A673 (cell line): ENCODE results near the gene BMPR1B. TPM values are rescaled to one million over a fixed set of nuclear protein-coding genes. Genes with fewer than 3 reads are reported as not detected.

Experiments
- BruUV-seq: library from RNA; stranded (reverse); fragments of 400-500 nt; replicated peaks from 2 replicates; lab custom pipeline; 2021; lab: Mats Ljungman, UMichigan
- CTCF ChIA-PET: fragments of 300-600 bp; sonication (Branson Sonifier 250); formaldehyde crosslinking; loops from one replicate; lab custom pipeline; 2022; ENCODE audit warnings: antibody characterized with exemption; lab: Charles Lee
- POLR2A ChIA-PET: fragments of 300-600 bp; sonication (Branson Sonifier 250); formaldehyde crosslinking; loops from one replicate; lab custom pipeline; 2022; ENCODE audit warnings: antibody characterized with exemption; ENCODE audit not compliant: low non-redundant PET; lab: Charles Lee
- DNase-seq: peaks from one replicate; pipeline ENCODE4 v3.0.0-alpha.2; 2015; ENCODE audit warnings: low spot score
- H3K27ac ChIP-seq: fragments of 200-600 bp; sonication (generic); 2 replicates; pipeline ENCODE4 v1.5.1; 2016; ENCODE audit warnings: mixed run types, low read depth, mild to moderate bottlenecking, mixed read lengths, antibody characterized with exemption, low read length; ENCODE audit not compliant: poor library complexity, severe bottlenecking
- H3K27me3 ChIP-seq: fragments of 200-600 bp; sonication (generic); replicated peaks from 2 replicates; pipeline ENCODE4 v1.6.1; 2017; ENCODE audit warnings: mixed run types, low read depth, mild to moderate bottlenecking, mixed read lengths, antibody characterized with exemption, low read length; ENCODE audit not compliant: insufficient read depth, poor library complexity
- H3K36me3 ChIP-seq: fragments of 200-600 bp; sonication (generic); 2 replicates; pipeline ENCODE4 v1.6.1; 2016; ENCODE audit warnings: mixed run types, mild to moderate bottlenecking, mixed read lengths, antibody characterized with exemption, low read length; ENCODE audit not compliant: insufficient read depth, poor library complexity, severe bottlenecking
- H3K4me1 ChIP-seq: fragments of 200-600 bp; sonication (generic); 2 replicates; pipeline ENCODE4 v1.6.1; 2017; ENCODE audit warnings: mixed run types, mild to moderate bottlenecking, mixed read lengths, antibody characterized with exemption, low read length; ENCODE audit not compliant: insufficient read depth, poor library complexity, severe bottlenecking
- H3K4me3 ChIP-seq: fragments of 200-600 bp; sonication (generic); 2 replicates; pipeline ENCODE4 v1.5.1; 2016; ENCODE audit warnings: low read depth, mixed run types, mild to moderate bottlenecking, mixed read lengths, low read length; ENCODE audit not compliant: poor library complexity, severe bottlenecking
- H3K9me3 ChIP-seq: fragments of 200-600 bp; sonication (generic); 2 replicates; pipeline ENCODE4 v1.6.1; 2016; ENCODE audit warnings: mixed run types, low read depth, mild to moderate bottlenecking, mixed read lengths, antibody characterized with exemption, low read length; ENCODE audit not compliant: poor library complexity, severe bottlenecking
- CTCF ChIP-seq: fragments of 300-800, 200-600 bp; sonication (generic); conservative IDR thresholded peaks from 2 replicates; pipeline ENCODE4 v1.5.1; 2017; ENCODE audit warnings: low read depth, mild to moderate bottlenecking, antibody characterized with exemption, low read length, moderate library complexity, mixed read lengths
- EZH2 ChIP-seq: fragments of 200-600 bp; sonication (generic); IDR thresholded peaks from 2 replicates; pipeline ENCODE4 v1.6.1; 2017; ENCODE audit warnings: borderline replicate concordance, low read depth, mild to moderate bottlenecking, mixed read lengths, antibody characterized with exemption, low read length; ENCODE audit not compliant: poor library complexity, severe bottlenecking
- intact Hi-C: fragments of 100-400 bp; cut with micrococcal nuclease; formaldehyde crosslinking; loops from one replicate; pipeline ENCODE4 v1.10.0; 2022; ENCODE audit not compliant: unreplicated experiment
- total RNA-seq: library from RNA; stranded (reverse); gene quantifications from 2 replicates; pipeline ENCODE4 v1.2.3, GENCODE V29; 2021

Gene BMPR1B
- total RNA-seq, 1 experiment from 2014 or later, result 2.2 TPM

GRCh38 chr4:95178938-95179337, 421.2 kb downstream of the BMPR1B start:
- no peaks in the 10 kb centered on the region for H3K9me3 ChIP-seq
- no TSS peak for BruUV-seq
- H3K4me3 ChIP-seq, result no peak overlapping the region
- no peaks in the 10 kb centered on the region for H3K36me3 ChIP-seq
- intact Hi-C loops, result no loop called here
- no peak overlapping the region for H3K27ac ChIP-seq
- POLR2A ChIA-PET, result no interaction called here
- no peaks in the 10 kb centered on the region for H3K27me3 ChIP-seq
- CTCF ChIA-PET, result no interaction called here
- no peak for TF ChIP-seq EZH2
- TF ChIP-seq CTCF, result no peak
- H3K4me1 ChIP-seq, result no peaks in the 10 kb centered on the region
- no peak for DNase-seq

GRCh38 chr4:95180531-95181242, 422.9 kb downstream of the BMPR1B start:
- H3K9me3 ChIP-seq, result no peaks in the 10 kb centered on the region
- no peaks in the 10 kb centered on the region for H3K4me1 ChIP-seq
- no peaks in the 10 kb centered on the region for H3K36me3 ChIP-seq
- no peak overlapping the region for H3K4me3 ChIP-seq
- BruUV-seq, result no TSS peak
- no peak for TF ChIP-seq EZH2
- no peak for TF ChIP-seq CTCF
- intact Hi-C loops, result no loop called here
- H3K27ac ChIP-seq, result no peak overlapping the region
- no peak for DNase-seq
- H3K27me3 ChIP-seq, result no peaks in the 10 kb centered on the region
- CTCF ChIA-PET, result no interaction called here
- POLR2A ChIA-PET, result no interaction called here

GRCh38 chr4:95181243-95181995, 423.7 kb downstream of the BMPR1B start:
- no peak overlapping the region for H3K27ac ChIP-seq
- no peaks in the 10 kb centered on the region for H3K9me3 ChIP-seq
- H3K27me3 ChIP-seq, result no peaks in the 10 kb centered on the region
- no peak overlapping the region for H3K4me3 ChIP-seq
- DNase-seq, result no peak
- no peaks in the 10 kb centered on the region for H3K4me1 ChIP-seq
- intact Hi-C loops, result no loop called here
- H3K36me3 ChIP-seq, result no peaks in the 10 kb centered on the region
- ChIA-PET CTCF (no interaction called here), POLR2A (no interaction called here)
- TF ChIP-seq CTCF, result no peak
- no peak for TF ChIP-seq EZH2
- BruUV-seq, result no TSS peak
